ENCODE data around the gene TMEM94.

TMEM94 gene

DNA sequence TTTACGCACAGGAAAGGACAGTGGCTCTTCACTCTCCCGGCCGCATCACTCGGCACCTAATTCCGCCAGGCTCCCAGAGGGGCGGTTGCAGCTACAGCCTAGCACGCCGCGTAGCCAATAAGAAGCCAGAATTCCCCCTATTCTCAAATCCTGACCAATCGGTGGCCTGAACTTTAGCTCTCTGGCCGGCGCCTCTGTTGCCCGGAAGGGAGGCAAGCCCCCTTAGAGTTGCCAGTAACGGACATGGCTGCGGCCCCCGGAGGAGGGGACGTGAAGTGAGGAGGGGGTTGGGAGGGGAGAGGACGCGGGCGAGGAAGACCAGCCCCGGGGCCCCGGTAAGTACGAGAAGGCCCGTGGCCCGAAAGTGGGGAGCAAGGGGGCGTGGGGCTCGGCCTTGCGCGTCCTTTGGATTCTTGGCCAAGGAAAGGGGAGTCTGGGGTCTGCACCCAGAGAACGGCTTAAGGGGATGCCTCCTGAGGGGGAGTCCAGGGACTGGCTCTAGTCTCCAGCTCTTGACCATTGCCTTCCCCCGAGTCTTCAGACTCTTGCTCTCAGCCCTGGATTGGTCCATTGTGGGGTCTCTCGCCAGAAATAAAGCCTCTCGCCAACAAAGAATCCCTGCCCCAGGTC, at the start of gene TMEM94:
TMEM94 (plus strand) TSS at position 219 of the 630 bp plus-strand sequence. CDS start 15,271 bp downstream, outside the sequence.
- H3K4me3 ChIP-seq (ENCODE audit: low read length), result peak within 1 kb of the TSS; percentile 86
- no peaks in the 10 kb centered on the region for H3K36me3 ChIP-seq (ENCODE audit: insufficient read depth, low read length)
- H3K9me3 ChIP-seq (ENCODE audit: low read length), result no peaks in the 10 kb centered on the region
- H3K27me3 ChIP-seq (ENCODE audit: insufficient read depth, low read length), result no peaks in the 10 kb centered on the region
- H3K4me1 ChIP-seq (ENCODE audit: insufficient read depth, low read length), result peaks cover 13% of the 10 kb centered on the region
- peak within 1 kb of the TSS; percentile 80 for H2AFZ ChIP-seq (ENCODE audit: low read depth, low read length)

DNA sequence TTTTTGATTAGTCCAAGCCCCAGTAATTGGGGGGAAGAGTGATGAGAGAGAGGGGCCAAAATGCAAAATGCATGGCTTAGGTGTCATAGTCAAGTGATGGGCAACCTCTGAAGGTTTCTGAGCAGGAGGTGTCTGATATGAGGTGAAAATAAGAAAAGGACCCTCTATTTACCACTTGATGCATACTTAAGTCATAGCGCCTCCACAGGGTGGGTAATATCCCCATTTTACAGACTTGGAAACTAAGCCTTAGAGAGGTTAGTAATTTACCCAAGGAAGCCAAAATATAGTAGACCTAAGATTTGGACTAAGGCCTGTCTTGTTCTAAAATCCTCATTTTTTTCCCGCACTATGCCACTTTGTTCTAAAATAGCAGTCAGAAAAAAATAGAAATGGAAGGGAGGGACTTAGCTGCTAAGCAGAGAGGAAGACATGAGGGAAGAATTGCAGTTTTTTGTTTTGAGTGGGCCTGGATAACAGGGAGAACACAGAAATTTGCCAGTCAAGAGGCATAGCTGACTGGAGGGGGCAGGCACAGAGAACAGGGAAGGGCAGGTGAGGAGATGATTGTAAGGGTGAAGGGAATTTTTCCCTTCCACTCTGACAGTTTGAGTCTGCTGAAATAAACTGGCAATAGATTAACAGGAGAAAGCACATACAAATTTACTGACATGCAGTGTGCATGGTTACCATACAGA, 48.6 kb upstream of the TMEM94 start:
- H3K4me1 ChIP-seq (ENCODE audit: insufficient read depth, low read length), result peaks cover 14% of the 10 kb centered on the region
- no peaks in the 10 kb centered on the region for H3K36me3 ChIP-seq (ENCODE audit: insufficient read depth, low read length)
- H3K9me3 ChIP-seq (ENCODE audit: low read length), result no peaks in the 10 kb centered on the region
- H3K4me3 ChIP-seq (ENCODE audit: low read length), result no peak overlapping the region
- H2AFZ ChIP-seq (ENCODE audit: low read depth, low read length), result no peak overlapping the region
- no peaks in the 10 kb centered on the region for H3K27me3 ChIP-seq (ENCODE audit: insufficient read depth, low read length)

DNA sequence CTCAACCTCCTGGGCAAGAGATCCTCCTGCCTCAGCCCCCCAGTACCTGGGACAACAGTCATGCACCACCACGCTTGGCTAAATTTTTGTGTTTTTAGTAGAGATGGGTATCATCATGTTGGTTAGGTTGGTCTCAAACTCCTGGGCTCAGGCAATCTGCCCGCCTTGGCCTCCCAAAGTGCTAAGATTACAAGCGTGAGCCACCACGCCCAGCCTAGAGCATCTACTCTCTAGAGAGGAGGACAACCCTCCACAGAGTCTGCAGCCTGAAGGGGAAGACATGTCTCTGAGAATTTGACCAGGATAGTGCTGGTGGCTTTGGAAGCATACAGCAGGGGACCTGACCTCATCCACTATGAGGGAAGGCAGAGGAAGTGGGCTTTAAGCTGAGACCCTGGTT, 46.3 kb upstream of the TMEM94 start:
- no peak overlapping the region for H3K4me3 ChIP-seq (ENCODE audit: low read length)
- H3K36me3 ChIP-seq (ENCODE audit: insufficient read depth, low read length), result no peaks in the 10 kb centered on the region
- H2AFZ ChIP-seq (ENCODE audit: low read depth, low read length), result no peak overlapping the region
- H3K27me3 ChIP-seq (ENCODE audit: insufficient read depth, low read length), result no peaks in the 10 kb centered on the region
- no peaks in the 10 kb centered on the region for H3K9me3 ChIP-seq (ENCODE audit: low read length)
- peaks cover 14% of the 10 kb centered on the region for H3K4me1 ChIP-seq (ENCODE audit: insufficient read depth, low read length)

DNA sequence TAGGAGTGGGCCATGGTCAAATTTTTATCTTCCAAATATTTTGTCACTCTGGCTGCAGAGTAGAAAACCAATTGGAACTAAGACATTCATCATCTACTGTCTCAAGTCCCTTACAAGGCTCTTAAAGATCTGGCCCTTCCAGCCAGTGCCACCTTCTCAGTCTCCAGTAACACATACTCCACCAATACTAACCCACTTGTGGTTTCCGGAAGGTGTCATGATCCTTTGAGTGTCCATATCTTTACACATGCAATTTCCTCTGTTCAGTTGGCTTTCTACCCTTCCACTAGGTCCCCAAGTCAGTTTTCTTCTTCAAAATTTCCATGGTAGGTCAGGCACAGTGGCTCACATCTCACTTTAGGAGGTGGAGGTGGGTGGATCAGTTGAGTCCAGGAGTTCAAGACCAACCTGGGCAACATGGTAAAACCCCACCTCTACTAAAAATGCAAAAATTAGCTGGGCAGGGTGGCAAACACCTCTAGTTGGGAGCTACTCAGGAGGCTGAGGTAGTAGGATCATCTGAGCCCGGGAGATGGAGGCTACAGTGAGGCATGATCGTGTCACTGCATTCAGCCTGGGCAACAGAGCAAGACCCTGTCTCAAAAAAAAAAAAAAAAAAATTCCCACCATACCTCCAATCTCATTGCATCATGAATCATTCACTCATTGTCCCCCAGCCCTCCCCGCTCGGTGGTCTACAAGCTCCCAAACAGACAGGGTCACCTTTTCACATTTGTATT, 44.9 kb upstream of the TMEM94 start:
- no peak overlapping the region for H2AFZ ChIP-seq (ENCODE audit: low read depth, low read length)
- H3K9me3 ChIP-seq (ENCODE audit: low read length), result no peaks in the 10 kb centered on the region
- no peak overlapping the region for H3K4me3 ChIP-seq (ENCODE audit: low read length)
- H3K36me3 ChIP-seq (ENCODE audit: insufficient read depth, low read length), result no peaks in the 10 kb centered on the region
- H3K4me1 ChIP-seq (ENCODE audit: insufficient read depth, low read length), result peaks cover 6% of the 10 kb centered on the region
- H3K27me3 ChIP-seq (ENCODE audit: insufficient read depth, low read length), result no peaks in the 10 kb centered on the region

DNA sequence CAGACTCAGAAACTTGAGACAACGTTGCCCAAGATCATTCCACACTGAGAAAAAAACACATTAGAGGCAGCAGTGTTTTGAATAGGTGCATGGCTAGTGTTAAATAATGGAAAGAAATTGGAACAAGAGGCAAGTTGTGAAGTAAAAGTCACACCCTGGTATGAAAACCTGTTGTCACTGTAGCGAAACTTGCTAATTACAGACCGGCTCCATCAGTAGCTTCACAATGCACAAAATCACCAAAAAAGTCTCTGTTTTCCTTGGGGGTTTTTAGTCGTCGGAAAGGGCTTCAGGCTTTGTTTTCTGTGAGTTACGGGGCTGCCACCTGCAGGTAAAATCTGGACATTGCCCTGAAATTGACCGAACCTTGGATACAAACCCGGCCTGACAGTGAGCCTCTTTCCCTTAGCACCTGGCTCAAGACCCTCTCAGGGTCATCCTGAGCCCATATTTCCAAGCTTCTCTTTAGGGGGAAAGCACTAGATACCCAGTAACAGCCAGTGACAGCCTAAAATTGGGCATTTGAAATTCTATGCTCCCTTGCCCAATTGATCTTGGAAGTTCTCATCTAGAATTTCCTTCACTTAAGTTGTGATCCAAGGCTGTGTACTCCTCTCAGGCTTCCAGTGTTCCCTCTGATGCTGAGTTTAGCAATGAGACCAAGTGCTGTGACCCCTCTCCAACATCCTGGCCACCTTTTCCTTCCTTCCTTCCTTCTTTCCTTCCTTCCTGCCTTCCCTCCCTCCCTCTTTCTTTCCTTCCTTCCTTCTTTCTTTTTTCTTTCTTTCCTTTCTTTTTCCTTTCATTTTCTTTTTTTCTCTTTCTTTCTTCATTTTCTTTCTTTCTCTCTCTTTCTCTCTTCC, 43.7 kb upstream of the TMEM94 start:
- peak overlapping the region; percentile 25 for H3K4me3 ChIP-seq (ENCODE audit: low read length)
- peak overlapping the region; percentile 57 for H2AFZ ChIP-seq (ENCODE audit: low read depth, low read length)
- H3K4me1 ChIP-seq (ENCODE audit: insufficient read depth, low read length), result peaks cover 4% of the 10 kb centered on the region
- no peaks in the 10 kb centered on the region for H3K27me3 ChIP-seq (ENCODE audit: insufficient read depth, low read length)
- no peaks in the 10 kb centered on the region for H3K36me3 ChIP-seq (ENCODE audit: insufficient read depth, low read length)
- no peaks in the 10 kb centered on the region for H3K9me3 ChIP-seq (ENCODE audit: low read length)

DNA sequence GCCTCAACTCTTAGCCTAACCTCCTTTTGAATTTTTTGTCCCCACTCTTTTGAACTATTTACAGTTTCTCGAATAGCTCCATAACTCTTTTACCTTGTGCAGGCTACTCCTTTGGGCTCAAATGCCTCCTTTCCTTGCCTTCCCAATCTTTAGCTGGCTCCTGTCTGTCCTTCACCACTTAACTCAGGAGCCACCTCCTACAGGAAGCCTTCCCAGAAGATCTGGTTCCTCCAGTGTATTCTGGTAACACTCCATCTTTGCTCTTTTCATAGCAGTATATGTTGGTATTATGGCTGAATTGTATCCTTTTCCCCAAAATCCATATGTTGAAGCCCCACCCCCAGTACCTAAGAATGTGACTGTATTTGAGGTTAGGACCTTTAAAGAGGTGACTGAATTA, 41.9 kb upstream of the TMEM94 start:
- Histone ChIP-seq H3K9me3 (ENCODE audit: low read length) (no peaks in the 10 kb centered on the region), H3K27me3 (ENCODE audit: insufficient read depth, low read length) (no peaks in the 10 kb centered on the region), H3K36me3 (ENCODE audit: insufficient read depth, low read length) (no peaks in the 10 kb centered on the region), H3K4me3 (ENCODE audit: low read length) (no peak overlapping the region), H2AFZ (ENCODE audit: low read depth, low read length) (no peak overlapping the region), H3K4me1 (ENCODE audit: insufficient read depth, low read length) (peaks cover 4% of the 10 kb centered on the region)

DNA sequence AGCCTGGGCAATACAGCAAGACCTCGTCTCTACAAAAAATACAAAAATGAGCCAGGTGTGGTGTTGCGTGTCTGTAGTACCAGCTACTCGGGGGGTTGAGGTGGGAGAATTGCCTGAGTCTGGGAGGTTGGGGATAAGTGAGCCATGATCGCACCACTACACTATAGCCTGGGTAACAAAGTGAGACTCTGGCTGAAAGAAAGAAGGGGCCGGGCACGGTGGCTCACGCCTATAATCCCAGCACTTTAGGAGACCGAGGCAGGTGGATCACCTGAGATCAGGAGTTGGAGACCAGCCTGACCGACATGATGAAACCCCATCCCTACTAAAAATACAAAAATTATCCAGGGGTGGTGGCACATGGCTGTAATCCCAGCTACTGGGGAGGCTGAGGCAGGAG, 40.4 kb upstream of the TMEM94 start:
- Histone ChIP-seq H2AFZ (ENCODE audit: low read depth, low read length) (no peak overlapping the region), H3K27me3 (ENCODE audit: insufficient read depth, low read length) (no peaks in the 10 kb centered on the region), H3K9me3 (ENCODE audit: low read length) (no peaks in the 10 kb centered on the region), H3K4me1 (ENCODE audit: insufficient read depth, low read length) (peaks cover 4% of the 10 kb centered on the region), H3K4me3 (ENCODE audit: low read length) (no peak overlapping the region), H3K36me3 (ENCODE audit: insufficient read depth, low read length) (no peaks in the 10 kb centered on the region)

DNA sequence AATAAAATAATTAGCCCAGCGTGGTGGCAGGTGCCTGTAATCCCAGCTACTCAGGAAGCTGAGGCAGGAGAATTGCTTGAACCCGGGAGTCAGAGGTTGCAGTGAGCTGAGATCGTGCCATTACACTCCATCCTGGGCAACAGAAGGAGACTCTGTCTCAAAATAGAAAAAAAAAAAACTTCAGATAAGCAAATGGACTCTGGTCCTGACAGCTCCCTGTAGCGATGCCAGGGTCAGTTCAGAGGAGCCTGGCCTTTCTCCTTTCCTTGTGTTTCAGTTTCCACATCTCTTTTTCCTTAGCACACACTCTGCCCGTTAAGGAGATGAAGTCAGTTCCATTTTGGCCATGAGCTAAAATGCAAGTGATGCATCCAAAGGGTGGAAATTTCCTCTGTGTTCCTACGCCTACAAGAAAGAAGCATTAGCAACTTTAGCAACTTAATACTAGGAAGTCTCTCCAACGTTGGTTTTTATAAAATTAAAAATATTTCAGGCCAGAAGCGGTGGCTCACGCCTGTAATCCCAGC, 39.3 kb upstream of the TMEM94 start:
- Histone ChIP-seq H3K9me3 (ENCODE audit: low read length) (no peaks in the 10 kb centered on the region), H2AFZ (ENCODE audit: low read depth, low read length) (no peak overlapping the region), H3K4me3 (ENCODE audit: low read length) (no peak overlapping the region), H3K36me3 (ENCODE audit: insufficient read depth, low read length) (no peaks in the 10 kb centered on the region), H3K27me3 (ENCODE audit: insufficient read depth, low read length) (no peaks in the 10 kb centered on the region), H3K4me1 (ENCODE audit: insufficient read depth, low read length) (peaks cover 4% of the 10 kb centered on the region)

DNA sequence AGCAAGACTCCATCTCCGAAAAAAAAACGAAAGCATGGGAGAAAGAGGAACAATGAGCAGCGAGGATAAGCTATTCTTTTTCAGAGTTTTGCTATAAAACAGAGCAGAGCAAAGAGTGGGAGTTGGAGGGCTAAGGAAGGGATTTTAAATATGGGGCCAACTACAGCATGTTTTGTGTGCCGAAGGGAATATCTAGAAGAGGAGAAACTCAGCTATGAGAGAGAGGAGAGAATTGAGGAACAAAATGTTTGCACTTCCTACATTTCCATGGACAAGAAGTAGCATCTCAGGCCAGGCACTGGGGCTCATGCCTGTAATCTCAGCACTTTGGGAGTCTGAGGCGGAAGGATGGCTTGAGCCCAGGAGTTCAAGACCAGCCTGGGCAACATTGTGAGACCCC, 37.9 kb upstream of the TMEM94 start:
- Histone ChIP-seq H3K27me3 (ENCODE audit: insufficient read depth, low read length) (no peaks in the 10 kb centered on the region), H3K4me1 (ENCODE audit: insufficient read depth, low read length) (no peaks in the 10 kb centered on the region), H3K9me3 (ENCODE audit: low read length) (no peaks in the 10 kb centered on the region), H3K36me3 (ENCODE audit: insufficient read depth, low read length) (no peaks in the 10 kb centered on the region), H3K4me3 (ENCODE audit: low read length) (no peak overlapping the region), H2AFZ (ENCODE audit: low read depth, low read length) (no peak overlapping the region)

DNA sequence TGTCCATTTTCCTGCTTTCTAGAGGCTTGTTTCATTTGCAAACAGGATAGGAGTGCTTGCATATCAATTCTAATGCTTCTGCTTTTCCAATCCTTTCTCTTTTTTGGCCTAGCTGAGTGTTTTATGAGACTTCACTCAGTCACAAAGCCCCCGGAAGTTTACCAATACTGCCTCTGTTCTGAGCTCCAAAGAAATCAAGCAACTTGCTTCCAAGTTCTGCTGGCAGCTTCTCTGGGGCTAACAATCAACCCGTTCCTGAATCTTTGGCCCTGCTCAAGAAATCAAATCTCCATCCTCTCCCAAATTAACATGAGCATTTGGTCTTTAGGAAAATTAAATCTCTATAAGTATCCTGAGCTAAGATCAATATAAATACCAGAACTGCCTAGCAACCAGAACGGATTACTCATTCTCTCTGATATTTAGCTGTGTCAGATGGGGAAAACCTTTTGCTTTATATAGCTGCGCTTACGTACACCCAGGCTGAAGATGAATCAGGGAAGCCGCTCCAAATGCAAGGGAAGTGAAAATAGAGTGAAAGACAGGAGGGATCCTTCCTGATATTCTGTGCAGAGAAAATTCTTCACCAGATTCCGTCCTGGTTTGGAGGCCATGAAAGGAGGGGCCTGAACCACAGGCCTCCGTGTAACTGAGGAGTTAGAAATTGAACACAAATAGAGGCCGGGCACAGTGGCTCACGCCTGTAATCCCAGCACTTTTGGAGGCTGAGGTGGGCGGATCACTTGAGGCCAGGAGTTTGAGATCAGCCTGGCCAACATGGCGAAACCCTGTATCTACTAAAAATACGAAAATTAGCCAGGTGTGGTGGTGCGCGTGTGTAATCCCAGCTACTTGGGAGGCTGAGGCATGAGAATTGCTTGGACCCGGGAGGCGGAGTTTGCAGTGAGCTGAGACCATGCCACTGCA, 27.6 kb upstream of the TMEM94 start:
- Histone ChIP-seq H2AFZ (ENCODE audit: low read depth, low read length) (no peak overlapping the region), H3K4me1 (ENCODE audit: insufficient read depth, low read length) (peaks cover 22% of the 10 kb centered on the region), H3K9me3 (ENCODE audit: low read length) (no peaks in the 10 kb centered on the region), H3K4me3 (ENCODE audit: low read length) (no peak overlapping the region), H3K27me3 (ENCODE audit: insufficient read depth, low read length) (no peaks in the 10 kb centered on the region), H3K36me3 (ENCODE audit: insufficient read depth, low read length) (no peaks in the 10 kb centered on the region)

DNA sequence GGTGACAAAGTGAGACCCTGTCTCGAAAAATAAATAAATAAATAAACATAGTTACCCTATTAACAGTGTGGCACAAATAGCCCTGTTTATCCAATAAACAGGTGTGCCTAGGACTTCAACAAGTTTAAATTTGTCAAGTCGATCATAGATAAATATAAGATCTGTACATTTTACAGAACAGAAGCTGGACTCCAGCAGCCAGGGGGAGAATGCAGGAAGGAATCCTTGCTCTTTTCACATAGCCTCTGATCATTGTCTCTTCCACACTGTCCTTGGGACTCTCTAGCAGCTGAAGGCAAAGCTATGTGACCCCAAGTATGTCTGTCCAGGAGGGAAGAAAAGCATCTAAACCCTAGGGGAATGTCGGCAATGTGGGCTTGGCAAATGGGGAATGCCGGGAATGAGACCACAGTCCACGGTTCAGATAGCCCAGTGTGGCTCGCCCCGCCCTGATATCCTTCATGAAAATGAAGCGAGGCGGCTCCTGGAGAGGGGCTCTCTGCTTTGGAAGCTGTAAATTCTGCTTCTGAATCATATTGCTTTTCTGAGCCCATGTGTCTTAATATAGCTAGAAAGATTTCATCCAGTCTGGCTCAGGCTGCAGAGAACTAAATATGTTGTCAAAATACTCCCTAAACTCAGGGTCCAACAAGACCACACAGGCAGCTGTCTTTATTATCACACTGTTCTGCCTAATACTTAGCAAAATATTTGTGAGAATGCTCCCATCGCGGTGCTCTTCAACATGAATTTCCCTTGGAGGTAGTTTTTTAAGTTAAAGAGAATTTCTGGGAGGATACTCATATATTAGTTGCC, 26.1 kb upstream of the TMEM94 start:
- Histone ChIP-seq H3K4me1 (ENCODE audit: insufficient read depth, low read length) (peaks cover 22% of the 10 kb centered on the region), H3K36me3 (ENCODE audit: insufficient read depth, low read length) (no peaks in the 10 kb centered on the region), H3K4me3 (ENCODE audit: low read length) (peak overlapping the region; percentile 22), H2AFZ (ENCODE audit: low read depth, low read length) (peak overlapping the region; percentile 50), H3K9me3 (ENCODE audit: low read length) (no peaks in the 10 kb centered on the region), H3K27me3 (ENCODE audit: insufficient read depth, low read length) (no peaks in the 10 kb centered on the region)

Measured in neuron (in vitro differentiated cells).